HepG2 (cell line): ENCODE measurements around the gene ZDHHC7. TPM values are rescaled to one million over a fixed set of nuclear protein-coding genes. Genes with fewer than 3 reads are reported as not detected.

Experiments used
- ATAC-seq: fragments of 200-7000 bp; cut with Tn5 transposase; 3 replicates; pipeline ENCODE4 v1.9.1; 2020; ENCODE audit warnings: mild to moderate bottlenecking, moderate library complexity
- BruUV-seq: library from RNA; stranded (reverse); fragments of 400-500 nt; replicated peaks from 2 replicates; lab custom pipeline; 2021; lab: Mats Ljungman, UMichigan
- CTCF ChIA-PET: fragments of 300-600 bp; formaldehyde crosslinking; extraction: SDS; loops from one replicate; lab custom pipeline; 2021; ENCODE audit warnings: low total read pairs, inconsistent platforms, low intra/inter-chr PET ratio; lab: Yijun Ruan, JAX
- POLR2A ChIA-PET: fragments of 350-600 bp; sonication (Branson Sonifier 250); formaldehyde crosslinking; loops from one replicate; lab custom pipeline; 2020; ENCODE audit warnings: antibody characterized with exemption, inconsistent platforms; lab: Yijun Ruan, JAX
- DNase-seq: peaks from one replicate; pipeline ENCODE4 v3.0.0-alpha.2; 2015; ENCODE audit warnings: low spot score
- FAIRE-seq: peaks from 3 replicates; lab custom pipeline; 2011; peaks lifted over from hg19 to GRCh38; lab: Jason Lieb, UNC
- H2AFZ ChIP-seq: one replicate; pipeline ENCODE4 v1.6.1; 2011; ENCODE audit warnings: low read length, inconsistent platforms
- H3K27ac ChIP-seq: fragments of 300-600 bp; 3 replicates; pipeline ENCODE4 v1.8.0; 2011; ENCODE audit warnings: mixed run types, mild to moderate bottlenecking, mixed read lengths, low read length, inconsistent platforms; ENCODE audit not compliant: insufficient read depth; ENCODE audit errors: extremely low read length
- H3K27me3 ChIP-seq, 2 experiments: fragments of 200-600 bp in 1 of 2; 2 replicates in 1 of 2; 3 replicates in 1 of 2; pipeline versions ENCODE4 v1.6.0 to v1.8.0; 2011; ENCODE audit warnings: low read length in 2 of 2, mild to moderate bottlenecking in 2 of 2, moderate library complexity in 2 of 2, inconsistent platforms in 1 of 2; ENCODE audit not compliant: insufficient read depth in 2 of 2, control insufficient read depth in 1 of 2
- H3K36me3 ChIP-seq, 2 experiments: fragments of 200-600 bp in 1 of 2; replicated peaks in 1 of 2; 2 replicates in 1 of 2; 3 replicates in 1 of 2; pipeline versions ENCODE4 v1.5.1 to v1.8.0; 2011; ENCODE audit warnings: low read length in 2 of 2, inconsistent platforms in 1 of 2; ENCODE audit not compliant: insufficient read depth in 2 of 2, control insufficient read depth in 1 of 2
- H3K4me1 ChIP-seq: 2 replicates; pipeline ENCODE4 v1.5.1; 2012; ENCODE audit warnings: low read length, inconsistent platforms; ENCODE audit not compliant: insufficient read depth
- H3K4me2 ChIP-seq: 2 replicates; pipeline ENCODE4 v1.6.0; 2011; ENCODE audit warnings: low read depth, low read length, inconsistent platforms
- H3K4me3 ChIP-seq, 3 experiments: fragments of 200-600 bp in 1 of 3; sonication (generic), shearing (Covaris generic) in 1 of 3; replicated peaks in 1 of 3; 2 replicates each; pipeline ENCODE4 v1.5.1; 2011 to 2016; ENCODE audit warnings: low read length in 3 of 3, inconsistent platforms in 2 of 3, low read depth in 2 of 3, mild to moderate bottlenecking in 2 of 3, control low read depth in 1 of 3, mixed read lengths in 1 of 3; ENCODE audit not compliant: insufficient read depth in 1 of 3
- H3K79me2 ChIP-seq: one replicate; pipeline ENCODE4 v1.6.1; 2011; ENCODE audit warnings: low read length, inconsistent platforms; ENCODE audit not compliant: insufficient read depth
- H3K9ac ChIP-seq: 2 replicates; pipeline ENCODE4 v1.6.0; 2011; ENCODE audit warnings: mild to moderate bottlenecking, low read depth, low read length, inconsistent platforms; ENCODE audit not compliant: insufficient read depth
- H3K9me3 ChIP-seq: 2 replicates; pipeline ENCODE4 v1.5.1; 2012; ENCODE audit warnings: mild to moderate bottlenecking, low read length
- H4K20me1 ChIP-seq: 2 replicates; pipeline ENCODE4 v1.6.0; 2011; ENCODE audit warnings: inconsistent platforms, mild to moderate bottlenecking, low read length, moderate library complexity; ENCODE audit not compliant: insufficient read depth
- CHD4 ChIP-seq: fragments of 200-600 bp; sonication (generic); IDR thresholded peaks from 2 replicates; pipeline ENCODE4 v1.7.0; 2017; ENCODE audit warnings: mild to moderate bottlenecking, low read length, borderline replicate concordance
- RXRA ChIP-seq: sonication (generic); formaldehyde crosslinking; IDR thresholded peaks from 2 replicates; pipeline ENCODE4 v1.5.1; 2020; ENCODE audit warnings: missing genetic modification reagents
- ZMYM3 ChIP-seq: sonication (generic); formaldehyde crosslinking; IDR thresholded peaks from 2 replicates; pipeline ENCODE4 v1.5.1; 2020; ENCODE audit warnings: mild to moderate bottlenecking, missing genetic modification reagents
- WGBS: methylation state at CpG from one replicate; pipeline ENCODE4 v1.1.6; 2017; ENCODE audit warnings: low lambda C conversion rate; 5-methylcytosine and 5-hydroxymethylcytosine counted together
- in situ Hi-C: cut with HindIII; loops from 2 replicates; pipeline ENCODE4 v1.10.0; 2017; ENCODE audit warnings: low pct_unique_long_range_greater_than_20kb; ENCODE audit not compliant: extremely low pct_ligation_motif_present
- intact Hi-C: fragments of 100-400 bp; cut with micrococcal nuclease; formaldehyde crosslinking; loops from one replicate; pipeline ENCODE4 v1.10.0; 2022; ENCODE audit not compliant: unreplicated experiment
- polyA plus RNA-seq, 8 experiments: library from polyadenylated mRNA; depleted of rRNA in 3 of 8; stranded (reverse) in 7 of 8; unstranded in 1 of 8; fragments of >200 nt; fragmentation: Illumina TruSeq in 4 of 8; extraction: Trizol in 4 of 8; gene quantifications; 2 replicates each; pipeline versions ENCODE4 v1.2.1 to v1.2.3, GENCODE V29; 2011 to 2016; ENCODE audit warnings: low read depth in 4 of 8, missing spikeins in 1 of 8, mixed read lengths in 1 of 8; ENCODE audit not compliant: insufficient read depth in 1 of 8
- total RNA-seq, 5 experiments: library from RNA; depleted of rRNA; stranded (reverse); fragments of >200 nt; fragmentation: Illumina TruSeq; extraction: Trizol; gene quantifications; 2 replicates each; pipeline ENCODE4 v1.2.3, GENCODE V29; 2016; ENCODE audit warnings: low read depth in 1 of 5
- TF ChIP-seq, protein P1 (sequence below): sonication (generic); formaldehyde crosslinking; IDR thresholded peaks from 2 replicates; pipeline ENCODE4 v1.5.1; 2020; ENCODE audit warnings: missing genetic modification reagents, mild to moderate bottlenecking, borderline replicate concordance

The ZDHHC7 gene
- total and polyA plus RNA-seq, 2 of the 13 experiments (the other 11 are each of a cell fraction or from before 2014, with no cell fraction given) = 46.8 to 67.6 TPM

GRCh38 chr16:84931107-84931494 is 80.2 kb downstream of the ZDHHC7 start:
- Histone ChIP-seq H3K27me3 (peaks cover 9 to 53% of the 10 kb centered on the region in 2 experiments; a peak in 4 of 5 replicates), H3K4me1 (peaks cover 26% of the 10 kb centered on the region), H4K20me1 (no peaks in the 10 kb centered on the region), H3K79me2 (no peaks in the 10 kb centered on the region), H3K36me3 (no peaks in the 10 kb centered on the region), H3K4me2 (no peak overlapping the region), H3K27ac (no peak overlapping the region), H3K4me3 (no peak overlapping the region), H2AFZ (no peak overlapping the region), H3K9ac (no peak overlapping the region), H3K9me3 (no peaks in the 10 kb centered on the region)
- ChIA-PET POLR2A (no interaction called here), CTCF (no interaction called here)
- BruUV-seq = no TSS peak
- FAIRE-seq (no peak), DNase-seq (no peak), ATAC-seq (no peak)
- intact Hi-C loops (no loop called here), in situ Hi-C loops (no loop called here)
- TF ChIP-seq RXRA (no peak), ZMYM3 (peak; percentile 77; the same call in 1 of the 2 replicates), CHD4 (0 out of 2 replicates have a peak, but pooled peaks have one; percentile 51)
- TF ChIP-seq, protein P1, sequence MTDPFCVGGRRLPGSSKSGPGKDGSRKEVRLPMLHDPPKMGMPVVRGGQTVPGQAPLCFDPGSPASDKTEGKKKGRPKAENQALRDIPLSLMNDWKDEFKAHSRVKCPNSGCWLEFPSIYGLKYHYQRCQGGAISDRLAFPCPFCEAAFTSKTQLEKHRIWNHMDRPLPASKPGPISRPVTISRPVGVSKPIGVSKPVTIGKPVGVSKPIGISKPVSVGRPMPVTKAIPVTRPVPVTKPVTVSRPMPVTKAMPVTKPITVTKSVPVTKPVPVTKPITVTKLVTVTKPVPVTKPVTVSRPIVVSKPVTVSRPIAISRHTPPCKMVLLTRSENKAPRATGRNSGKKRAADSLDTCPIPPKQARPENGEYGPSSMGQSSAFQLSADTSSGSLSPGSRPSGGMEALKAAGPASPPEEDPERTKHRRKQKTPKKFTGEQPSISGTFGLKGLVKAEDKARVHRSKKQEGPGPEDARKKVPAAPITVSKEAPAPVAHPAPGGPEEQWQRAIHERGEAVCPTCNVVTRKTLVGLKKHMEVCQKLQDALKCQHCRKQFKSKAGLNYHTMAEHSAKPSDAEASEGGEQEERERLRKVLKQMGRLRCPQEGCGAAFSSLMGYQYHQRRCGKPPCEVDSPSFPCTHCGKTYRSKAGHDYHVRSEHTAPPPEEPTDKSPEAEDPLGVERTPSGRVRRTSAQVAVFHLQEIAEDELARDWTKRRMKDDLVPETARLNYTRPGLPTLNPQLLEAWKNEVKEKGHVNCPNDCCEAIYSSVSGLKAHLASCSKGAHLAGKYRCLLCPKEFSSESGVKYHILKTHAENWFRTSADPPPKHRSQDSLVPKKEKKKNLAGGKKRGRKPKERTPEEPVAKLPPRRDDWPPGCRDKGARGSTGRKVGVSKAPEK (CRISPR knock-in tag) = no peak
- WGBS = 44% methylated on average over 4 of the region's 4 CpGs
